K562 (cell line): ENCODE data around the gene CDKL1. TPM values are rescaled to one million over a fixed set of nuclear protein-coding genes. Genes with fewer than 3 reads are reported as not detected.
A peak's percentile ranks its signal among the peaks of the same experiment; 100 is the strongest.

Experiments used
- ARID1B ChIP-seq: fragments of 450-650 bp; IDR thresholded peaks from 2 replicates; pipeline ENCODE4 v1.6.1; 2016; ENCODE audit warnings: antibody characterized with exemption, mild to moderate bottlenecking, inconsistent platforms
- BACH1 ChIP-seq: fragments of 200-800 bp; sonication (Bioruptor generic); IDR thresholded peaks from 2 replicates; pipeline ENCODE4 v1.6.1; 2016; ENCODE audit warnings: missing genetic modification characterization, missing compliant biosample characterization
- C11orf30 ChIP-seq: fragments of 450-650 bp; IDR thresholded peaks from 2 replicates; pipeline ENCODE4 v1.6.1; 2016; ENCODE audit warnings: low read depth, mild to moderate bottlenecking
- DEAF1 ChIP-seq: fragments of 450-650 bp; formaldehyde crosslinking; IDR thresholded peaks from 2 replicates; pipeline ENCODE4 v1.4.0; 2020; ENCODE audit warnings: mild to moderate bottlenecking, moderate library complexity
- ELF4 ChIP-seq: fragments of 450-650 bp; formaldehyde crosslinking; IDR thresholded peaks from 2 replicates; pipeline ENCODE4 v1.4.0; 2022; ENCODE audit warnings: missing genetic modification characterization
- GTF2E2 ChIP-seq: fragments of 200-800 bp; sonication (Bioruptor generic); IDR thresholded peaks from 2 replicates; pipeline ENCODE4 v1.6.1; 2016; ENCODE audit warnings: missing genetic modification characterization, missing compliant biosample characterization
- HMG20B ChIP-seq: fragments of 250-450 bp; sonication (Bioruptor Pico); IDR thresholded peaks from 2 replicates; pipeline ENCODE4 v1.5.0; 2021; ENCODE audit warnings: mild to moderate bottlenecking
- ILK ChIP-seq: fragments of 450-650 bp; IDR thresholded peaks from 2 replicates; pipeline ENCODE4 v1.6.1; 2016; ENCODE audit warnings: missing genetic modification characterization, low read depth, mild to moderate bottlenecking, missing compliant biosample characterization, moderate library complexity, borderline replicate concordance
- MAFK ChIP-seq: IDR thresholded peaks from 2 replicates; pipeline ENCODE4 v1.6.1; 2011; ENCODE audit warnings: low read length, improper control_type of control experiment
- MTF1 ChIP-seq: fragments of 250-450 bp; sonication (Bioruptor Pico); IDR thresholded peaks from 2 replicates; pipeline ENCODE4 v1.9.0; 2021; ENCODE audit warnings: moderate library complexity, mild to moderate bottlenecking, inconsistent platforms, borderline replicate concordance
- NCOR1 ChIP-seq: fragments of 450-650 bp; IDR thresholded peaks from 2 replicates; pipeline ENCODE4 v1.6.1; 2016; ENCODE audit warnings: mild to moderate bottlenecking, moderate library complexity
- NONO ChIP-seq, 2 experiments: fragments of 200-400 bp in 1 of 2; fragments of 450-650 bp in 1 of 2; formaldehyde crosslinking in 1 of 2; IDR thresholded peaks; 2 replicates each; pipeline ENCODE4 v1.6.1; 2017; ENCODE audit warnings: low read depth in 2 of 2, mild to moderate bottlenecking in 2 of 2, moderate library complexity in 2 of 2, low read length in 1 of 2
- PATZ1 ChIP-seq: fragments of 250-450 bp; sonication (Bioruptor Pico); IDR thresholded peaks from 2 replicates; pipeline ENCODE4 v1.5.0; 2020; ENCODE audit warnings: mild to moderate bottlenecking, borderline replicate concordance
- PHF20 ChIP-seq: fragments of 450-650 bp; IDR thresholded peaks from 2 replicates; pipeline ENCODE4 v1.6.1; 2018; ENCODE audit not compliant: partially characterized antibody
- POLR2G ChIP-seq: fragments of 200-400 bp; formaldehyde crosslinking; IDR thresholded peaks from 2 replicates; pipeline ENCODE4 v1.6.1; 2017; ENCODE audit warnings: low read depth, mild to moderate bottlenecking, antibody characterized with exemption, low read length, moderate library complexity
- PRMT5 ChIP-seq: sonication (generic); formaldehyde crosslinking; IDR thresholded peaks from 2 replicates; pipeline ENCODE4 v1.5.0; 2020; ENCODE audit warnings: missing genetic modification reagents
- PRPF4 ChIP-seq: fragments of 200-400 bp; formaldehyde crosslinking; IDR thresholded peaks from one replicate; pipeline ENCODE4 v1.6.1; 2017; ENCODE audit warnings: low read length, low read depth, mild to moderate bottlenecking; ENCODE audit not compliant: insufficient read depth, poor library complexity, severe bottlenecking
- RAD51 ChIP-seq: fragments of 450-650 bp; IDR thresholded peaks from 2 replicates; pipeline ENCODE4 v1.7.1; 2016; ENCODE audit warnings: low read depth, mild to moderate bottlenecking, borderline replicate concordance
- SMARCC2 ChIP-seq: fragments of 450-650 bp; IDR thresholded peaks from 2 replicates; pipeline ENCODE4 v1.6.1; 2017; ENCODE audit warnings: antibody characterized with exemption, moderate library complexity, mild to moderate bottlenecking, low read depth
- SREBF2 ChIP-seq: sonication (generic); formaldehyde crosslinking; IDR thresholded peaks from 2 replicates; pipeline ENCODE4 v1.4.0; 2020; ENCODE audit warnings: mild to moderate bottlenecking, missing genetic modification reagents
- SRSF9 ChIP-seq: fragments of 200-400 bp; formaldehyde crosslinking; IDR thresholded peaks from 2 replicates; pipeline ENCODE4 v1.6.1; 2017; ENCODE audit warnings: low read depth, low read length, borderline replicate concordance
- TCF3 ChIP-seq: sonication (generic); formaldehyde crosslinking; IDR thresholded peaks from 2 replicates; pipeline ENCODE4 v1.4.0; 2020; ENCODE audit warnings: mild to moderate bottlenecking, missing genetic modification reagents
- TEAD4 ChIP-seq, 2 experiments: sonication (generic) in 1 of 2; formaldehyde crosslinking in 1 of 2; IDR thresholded peaks; 2 replicates each; pipeline versions ENCODE4 v1.6.1 to v1.8.0; 2012 to 2022; ENCODE audit warnings: borderline replicate concordance in 1 of 2, inconsistent platforms in 1 of 2, low read length in 1 of 2, mild to moderate bottlenecking in 1 of 2, missing genetic modification reagents in 1 of 2
- ZC3H11A ChIP-seq: IDR thresholded peaks from 2 replicates; pipeline ENCODE4 v1.6.1; 2012; ENCODE audit warnings: low read depth, low read length, improper control_type of control experiment
- ZNF217 ChIP-seq: sonication (generic); formaldehyde crosslinking; IDR thresholded peaks from 2 replicates; pipeline ENCODE4 v1.8.0; 2022; ENCODE audit warnings: mild to moderate bottlenecking, missing genetic modification reagents
- ZNF274 ChIP-seq: IDR thresholded peaks from 2 replicates; pipeline ENCODE4 v1.6.1; 2011; ENCODE audit warnings: low read depth, mild to moderate bottlenecking, low read length, moderate library complexity, borderline replicate concordance
- ZNF347 ChIP-seq: fragments of 450-650 bp; formaldehyde crosslinking; IDR thresholded peaks from 2 replicates; pipeline ENCODE4 v1.4.0; 2020; ENCODE audit warnings: low read depth, mild to moderate bottlenecking, moderate library complexity
- polyA plus RNA-seq, 8 experiments: library from polyadenylated mRNA; depleted of rRNA in 4 of 8; stranded (reverse) in 5 of 8; unstranded in 3 of 8; fragments of >200 nt; fragmentation: Nextera tagmentation in 2 of 8; fragmentation: Illumina TruSeq in 1 of 8; extraction: Ambion mirVana in 2 of 8; extraction: Trizol in 1 of 8; gene quantifications; 2 replicates each; pipeline versions ENCODE4 v1.2.1 to v1.2.3, GENCODE V29; 2011 to 2014; ENCODE audit warnings: inconsistent platforms in 1 of 8, missing spikeins in 1 of 8
- total RNA-seq, 7 experiments: library from RNA; depleted of rRNA in 6 of 7; stranded (reverse); fragments of >200 nt in 6 of 7; fragmentation: Illumina TruSeq in 2 of 7; extraction: Trizol in 2 of 7; gene quantifications; 2 replicates each; pipeline versions ENCODE4 v1.2.1 to v1.2.3, GENCODE V29; 2011 to 2021; ENCODE audit warnings: low replicate concordance in 1 of 7

The CDKL1 gene
- total and polyA plus RNA-seq, 9 of the 15 experiments (the other 6 are each of a cell fraction or from before 2014, with no cell fraction given), result 2.3 to 35.0 (median 7.5) TPM

GRCh38 chr14:50321009-50321660 lies 75.5 kb downstream of the CDKL1 start (continued):
- TF ChIP-seq PATZ1, result no peak
- peak; percentile 58 for TF ChIP-seq TCF3
- TF ChIP-seq TEAD4 (IDR thresholded peaks at IDR 0.05; ENCODE audit: low read length), result peak; percentile 25; the same call in 1 of the 2 replicates
- TF ChIP-seq TEAD4 (CRISPR knock-in tag; IDR thresholded peaks at IDR 0.05; ENCODE audit: borderline replicate concordance), result no peak
- no peak for TF ChIP-seq ELF4
- TF ChIP-seq NCOR1, result no peak
- no peak for TF ChIP-seq ZC3H11A
- TF ChIP-seq RAD51, result peak; percentile 84
- no peak for TF ChIP-seq MTF1
- no peak for TF ChIP-seq BACH1 (tag)
- no peak for TF ChIP-seq ILK
- no peak for TF ChIP-seq ZNF274
- TF ChIP-seq ZNF347 (CRISPR knock-in tag), result no peak
- TF ChIP-seq SREBF2 (CRISPR knock-in tag), result no peak
- TF ChIP-seq PHF20, result no peak
- no peak for TF ChIP-seq POLR2G
- no peak for TF ChIP-seq PRPF4
- no peak for TF ChIP-seq SRSF9
- TF ChIP-seq PRMT5 (CRISPR knock-in tag), result no peak
- peak; percentile 60 for TF ChIP-seq SMARCC2
- TF ChIP-seq ZNF217 (CRISPR knock-in tag), result no peak
- TF ChIP-seq ARID1B, result peak; percentile 81
- TF ChIP-seq HMG20B (CRISPR knock-in tag), result no peak
- no peak for TF ChIP-seq GTF2E2 (tag)
- TF ChIP-seq DEAF1, result peak; percentile 12; the same call in 1 of the 2 replicates
- TF ChIP-seq NONO (IDR thresholded peaks at IDR 0.05; ENCODE audit: low read depth in 2 of 2, low read length in 1 of 2), result no peak
- 0 out of 2 replicates have a peak, but pooled peaks have one; percentile 1 for TF ChIP-seq MAFK
- TF ChIP-seq C11orf30, result peak; percentile 64
